Measurements from ENCODE around the gene CELSR1.
"Not testable (repeated sequence)": the region's sequence is repeated elsewhere in the genome, so short reads cannot be mapped to it uniquely, and the experiment has no call there.

DNA sequence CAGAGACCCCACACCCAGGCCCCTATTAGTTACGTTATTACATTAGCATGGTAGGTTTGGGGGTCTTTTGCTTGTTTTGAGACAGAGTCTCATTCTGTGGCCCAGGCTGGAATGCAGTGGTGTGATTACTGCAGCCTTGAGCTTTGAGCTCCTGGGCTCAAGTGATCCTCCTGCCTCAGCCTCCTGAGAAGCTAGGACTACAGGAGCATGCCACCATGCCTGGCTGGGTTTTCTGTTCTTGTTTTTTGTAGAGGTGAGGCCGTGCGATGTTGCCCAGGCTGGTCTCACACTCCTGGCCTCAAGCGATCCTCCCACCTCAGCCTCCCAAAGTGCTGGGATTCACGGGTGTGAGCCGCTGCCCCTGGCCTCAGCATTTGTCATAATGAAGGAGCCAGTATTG lies 66.1 kb downstream of the CELSR1 start:
- TF ChIP-seq OSR1 (CRISPR knock-in tag; IDR thresholded peaks at IDR 0.05); CSDC2 (CRISPR knock-in tag; IDR thresholded peaks at IDR 0.05); GLIS3 (CRISPR knock-in tag; IDR thresholded peaks at IDR 0.05); ARNTL (CRISPR knock-in tag; IDR thresholded peaks at IDR 0.05; ENCODE audit: borderline replicate concordance, low read depth); ZC3H10 (CRISPR knock-in tag; IDR thresholded peaks at IDR 0.05); ZFP3 (CRISPR knock-in tag; IDR thresholded peaks at IDR 0.05): not testable (repeated sequence)
- TF ChIP-seq, protein P1, sequence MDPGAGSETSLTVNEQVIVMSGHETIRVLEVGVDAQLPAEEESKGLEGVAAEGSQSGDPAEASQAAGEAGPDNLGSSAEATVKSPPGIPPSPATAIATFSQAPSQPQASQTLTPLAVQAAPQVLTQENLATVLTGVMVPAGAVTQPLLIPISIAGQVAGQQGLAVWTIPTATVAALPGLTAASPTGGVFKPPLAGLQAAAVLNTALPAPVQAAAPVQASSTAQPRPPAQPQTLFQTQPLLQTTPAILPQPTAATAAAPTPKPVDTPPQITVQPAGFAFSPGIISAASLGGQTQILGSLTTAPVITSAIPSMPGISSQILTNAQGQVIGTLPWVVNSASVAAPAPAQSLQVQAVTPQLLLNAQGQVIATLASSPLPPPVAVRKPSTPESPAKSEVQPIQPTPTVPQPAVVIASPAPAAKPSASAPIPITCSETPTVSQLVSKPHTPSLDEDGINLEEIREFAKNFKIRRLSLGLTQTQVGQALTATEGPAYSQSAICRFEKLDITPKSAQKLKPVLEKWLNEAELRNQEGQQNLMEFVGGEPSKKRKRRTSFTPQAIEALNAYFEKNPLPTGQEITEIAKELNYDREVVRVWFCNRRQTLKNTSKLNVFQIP (CRISPR knock-in tag; IDR thresholded peaks at IDR 0.05; ENCODE audit: borderline replicate concordance, low read depth), result not testable (repeated sequence)
- TF ChIP-seq, protein P2, sequence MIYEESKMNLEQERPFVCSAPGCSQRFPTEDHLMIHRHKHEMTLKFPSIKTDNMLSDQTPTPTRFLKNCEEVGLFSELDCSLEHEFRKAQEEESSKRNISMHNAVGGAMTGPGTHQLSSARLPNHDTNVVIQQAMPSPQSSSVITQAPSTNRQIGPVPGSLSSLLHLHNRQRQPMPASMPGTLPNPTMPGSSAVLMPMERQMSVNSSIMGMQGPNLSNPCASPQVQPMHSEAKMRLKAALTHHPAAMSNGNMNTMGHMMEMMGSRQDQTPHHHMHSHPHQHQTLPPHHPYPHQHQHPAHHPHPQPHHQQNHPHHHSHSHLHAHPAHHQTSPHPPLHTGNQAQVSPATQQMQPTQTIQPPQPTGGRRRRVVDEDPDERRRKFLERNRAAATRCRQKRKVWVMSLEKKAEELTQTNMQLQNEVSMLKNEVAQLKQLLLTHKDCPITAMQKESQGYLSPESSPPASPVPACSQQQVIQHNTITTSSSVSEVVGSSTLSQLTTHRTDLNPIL (CRISPR knock-in tag; IDR thresholded peaks at IDR 0.05; ENCODE audit: low read depth), result not testable (repeated sequence)
- TF ChIP-seq, protein P3, sequence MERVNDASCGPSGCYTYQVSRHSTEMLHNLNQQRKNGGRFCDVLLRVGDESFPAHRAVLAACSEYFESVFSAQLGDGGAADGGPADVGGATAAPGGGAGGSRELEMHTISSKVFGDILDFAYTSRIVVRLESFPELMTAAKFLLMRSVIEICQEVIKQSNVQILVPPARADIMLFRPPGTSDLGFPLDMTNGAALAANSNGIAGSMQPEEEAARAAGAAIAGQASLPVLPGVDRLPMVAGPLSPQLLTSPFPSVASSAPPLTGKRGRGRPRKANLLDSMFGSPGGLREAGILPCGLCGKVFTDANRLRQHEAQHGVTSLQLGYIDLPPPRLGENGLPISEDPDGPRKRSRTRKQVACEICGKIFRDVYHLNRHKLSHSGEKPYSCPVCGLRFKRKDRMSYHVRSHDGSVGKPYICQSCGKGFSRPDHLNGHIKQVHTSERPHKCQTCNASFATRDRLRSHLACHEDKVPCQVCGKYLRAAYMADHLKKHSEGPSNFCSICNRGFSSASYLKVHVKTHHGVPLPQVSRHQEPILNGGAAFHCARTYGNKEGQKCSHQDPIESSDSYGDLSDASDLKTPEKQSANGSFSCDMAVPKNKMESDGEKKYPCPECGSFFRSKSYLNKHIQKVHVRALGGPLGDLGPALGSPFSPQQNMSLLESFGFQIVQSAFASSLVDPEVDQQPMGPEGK (CRISPR knock-in tag; IDR thresholded peaks at IDR 0.05; ENCODE audit: borderline replicate concordance), result not testable (repeated sequence)
